GM21576 (cell line): ENCODE results near the gene FBXW7.

Source experiments
- ATAC-seq: cut with Tn5 transposase; IDR thresholded peaks from one replicate; pipeline ENCODE4 v1.9.1; 2021; ENCODE audit warnings: mild to moderate bottlenecking, moderate library complexity; ENCODE audit not compliant: unreplicated experiment

Gene FBXW7

GRCh38 chr4:152514356-152514755, 21.5 kb downstream of the FBXW7 start:
- ATAC-seq, result no peak

- ATAC-seq, result no peak
Measured at GRCh38 chr4:152513078-152513477, 22.8 kb downstream of the FBXW7 start.

- ATAC-seq, result no peak
Measured at GRCh38 chr4:152512483-152512882, 23.4 kb downstream of the FBXW7 start.

- ATAC-seq, result peak; percentile 39
Measured at GRCh38 chr4:152510349-152511147, 25.3 kb downstream of the FBXW7 start.

- no peak for ATAC-seq
Measured at GRCh38 chr4:152509595-152510225, 26.2 kb downstream of the FBXW7 start.

GRCh38 chr4:152508818-152509217, 27.1 kb downstream of the FBXW7 start:
- ATAC-seq, result no peak

- no peak for ATAC-seq
Measured at GRCh38 chr4:152508386-152508785, 27.5 kb downstream of the FBXW7 start.

GRCh38 chr4:152503653-152504290, 32.1 kb downstream of the FBXW7 start:
- no peak for ATAC-seq

GRCh38 chr4:152501846-152502536, 33.9 kb downstream of the FBXW7 start:
- no peak for ATAC-seq

GRCh38 chr4:152500800-152501434, 35.0 kb downstream of the FBXW7 start:
- peak; percentile 63 for ATAC-seq

GRCh38 chr4:152500275-152500674, 35.6 kb downstream of the FBXW7 start:
- ATAC-seq, result no peak

- no peak for ATAC-seq
Measured at GRCh38 chr4:152499344-152499743, 36.5 kb downstream of the FBXW7 start.

GRCh38 chr4:152494020-152494419, 41.9 kb downstream of the FBXW7 start:
- ATAC-seq, result no peak

- ATAC-seq, result no peak
Measured at GRCh38 chr4:152488246-152488645, 47.6 kb downstream of the FBXW7 start.

GRCh38 chr4:152486429-152487389, 49.2 kb downstream of the FBXW7 start:
- ATAC-seq, result no peak

- peak; percentile 94 for ATAC-seq
Measured at GRCh38 chr4:152485726-152486276, 50.1 kb downstream of the FBXW7 start.

GRCh38 chr4:152482211-152482610, 53.7 kb downstream of the FBXW7 start:
- no peak for ATAC-seq

GRCh38 chr4:152480901-152481300, 55.0 kb downstream of the FBXW7 start:
- no peak for ATAC-seq

GRCh38 chr4:152480326-152480725, 55.6 kb downstream of the FBXW7 start:
- ATAC-seq, result no peak
